Natural killer cell treated with Interleukin-12 subunit alpha and Interleukin-12 subunit beta and Interleukin-15 and Interleukin-18, amount 100 ng/mL, for 72 hours (primary cell): ENCODE data around the gene MICA. TPM values are rescaled to one million over a fixed set of nuclear protein-coding genes. Genes with fewer than 3 reads are reported as not detected.
"Not testable (repeated sequence)": the region's sequence is repeated elsewhere in the genome, so short reads cannot be mapped to it uniquely, and the experiment has no call there.

Experiments used
- ATAC-seq, 2 donors: fragments of 150-1000 bp; cut with Tn5 transposase in 1 of 2; sonication (Bioruptor Pico), chemical (Tn5 transposase) in 1 of 2; 2 replicates each; pipeline ENCODE4 v1.10.0; 2021
- DNase-seq: peaks from one replicate; pipeline ENCODE4 v3.0.0; 2022; ENCODE audit warnings: low spot score
- H3K27ac Mint-ChIP-seq, 2 donors: 1 replicate in 1 of 2; 2 replicates in 1 of 2; pipeline ENCODE4 v1.8.0; 2022; ENCODE audit warnings: mixed read lengths in 2 of 2, mild to moderate bottlenecking in 1 of 2, moderate library complexity in 1 of 2
- H3K27me3 Mint-ChIP-seq, 2 donors: 1 replicate in 1 of 2; 2 replicates in 1 of 2; pipeline ENCODE4 v1.8.0; 2022; ENCODE audit warnings: mixed read lengths in 2 of 2
- H3K36me3 Mint-ChIP-seq: one replicate; pipeline ENCODE4 v1.8.0; 2022; ENCODE audit warnings: mixed read lengths
- H3K4me1 Mint-ChIP-seq, 2 donors: 1 replicate in 1 of 2; 2 replicates in 1 of 2; pipeline ENCODE4 v1.8.0; 2022; ENCODE audit warnings: low read depth in 2 of 2, mixed read lengths in 2 of 2, mild to moderate bottlenecking in 1 of 2
- H3K4me3 Mint-ChIP-seq: one replicate; pipeline ENCODE4 v1.8.0; 2022; ENCODE audit warnings: mixed read lengths
- H3K9me3 Mint-ChIP-seq: 2 replicates; pipeline ENCODE4 v1.8.0; 2022; ENCODE audit warnings: mixed read lengths
- total RNA-seq, 2 donors: library from RNA; stranded (reverse); gene quantifications; one replicate each; pipeline ENCODE4 v1.2.3, GENCODE V29; 2022

MICA gene
- total RNA-seq, 2 donors from 2014 or later = 14.2 to 16.9 TPM

DNA sequence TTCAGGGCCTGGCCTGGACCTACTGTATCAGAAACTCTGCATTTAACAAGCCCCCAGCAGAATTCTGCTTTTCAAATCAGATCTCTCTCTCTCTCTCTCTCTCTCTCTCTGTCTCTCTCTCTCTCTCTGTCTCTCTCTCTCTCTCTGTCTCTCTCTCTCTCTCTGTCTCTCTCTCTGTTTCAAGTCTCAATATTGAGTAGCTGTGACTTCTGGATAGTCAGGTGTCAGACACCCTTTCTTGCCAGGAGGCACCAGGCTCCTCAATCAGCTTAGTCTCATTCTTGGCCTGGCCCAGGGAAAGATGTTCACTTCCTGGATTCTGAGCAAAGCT is 13.6 kb upstream of the MICA start:
- not testable (repeated sequence) for H3K4me1 Mint-ChIP-seq, H3K27me3 Mint-ChIP-seq, ATAC-seq, H3K36me3 Mint-ChIP-seq, H3K27ac Mint-ChIP-seq, H3K9me3 Mint-ChIP-seq, DNase-seq, H3K4me3 Mint-ChIP-seq

DNA sequence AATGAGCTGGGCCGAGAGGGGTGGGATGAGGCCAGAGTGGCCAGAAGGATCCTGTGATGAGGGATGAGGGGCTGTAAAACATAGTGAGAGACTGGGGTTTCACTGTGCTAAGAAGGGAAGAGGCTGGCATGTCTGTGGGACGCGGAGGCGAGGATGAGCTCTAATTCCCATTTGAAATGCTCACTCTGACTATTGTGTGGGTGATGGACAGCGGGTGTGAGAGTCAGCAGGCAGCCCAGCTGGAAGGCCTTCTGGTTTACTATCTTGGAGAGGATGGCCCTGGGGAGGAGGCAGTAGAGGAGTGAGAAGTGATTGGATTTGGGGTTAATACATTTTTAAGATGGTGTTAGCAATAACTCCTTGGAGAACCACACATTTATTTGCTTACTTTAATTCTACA is 9.5 kb upstream of the MICA start:
- H3K36me3 Mint-ChIP-seq = no peaks in the 10 kb centered on the region
- ATAC-seq (no peak), DNase-seq (no peak)
- H3K4me3 Mint-ChIP-seq = no peak overlapping the region
- no peak overlapping the region for H3K27ac Mint-ChIP-seq
- no peaks in the 10 kb centered on the region for H3K27me3 Mint-ChIP-seq
- no peaks in the 10 kb centered on the region for H3K9me3 Mint-ChIP-seq
- H3K4me1 Mint-ChIP-seq = peaks cover 4 to 6% of the 10 kb centered on the region in 2 donors

DNA sequence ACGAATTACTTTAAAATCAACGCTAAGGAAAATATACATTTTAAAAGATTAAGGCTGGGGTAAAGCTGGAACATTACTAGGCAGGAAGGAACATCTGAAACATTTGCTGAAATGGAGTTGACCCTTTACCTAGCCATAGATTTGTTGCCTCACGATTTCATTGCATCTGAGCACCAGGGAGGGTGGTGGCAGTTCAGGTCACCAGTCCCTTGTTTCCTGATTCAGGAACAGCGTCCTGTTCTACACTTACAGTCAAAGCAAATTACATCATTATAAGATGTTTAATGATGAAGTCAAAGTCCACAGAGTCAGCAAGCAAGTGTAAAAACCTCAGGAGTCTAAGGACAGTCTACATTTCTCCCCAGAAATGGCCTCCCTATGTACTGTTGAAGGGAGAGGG is 9.0 kb upstream of the MICA start:
- no peak for DNase-seq
- no peaks in the 10 kb centered on the region for H3K27me3 Mint-ChIP-seq
- no peak for ATAC-seq
- no peak overlapping the region for H3K4me3 Mint-ChIP-seq
- peaks cover 5 to 8% of the 10 kb centered on the region in 2 donors for H3K4me1 Mint-ChIP-seq
- H3K36me3 Mint-ChIP-seq = no peaks in the 10 kb centered on the region
- no peaks in the 10 kb centered on the region for H3K9me3 Mint-ChIP-seq
- H3K27ac Mint-ChIP-seq = no peak overlapping the region

GRCh38 chr6:31395832-31396231 is 7.6 kb upstream of the MICA start:
- ATAC-seq = no peak

DNA sequence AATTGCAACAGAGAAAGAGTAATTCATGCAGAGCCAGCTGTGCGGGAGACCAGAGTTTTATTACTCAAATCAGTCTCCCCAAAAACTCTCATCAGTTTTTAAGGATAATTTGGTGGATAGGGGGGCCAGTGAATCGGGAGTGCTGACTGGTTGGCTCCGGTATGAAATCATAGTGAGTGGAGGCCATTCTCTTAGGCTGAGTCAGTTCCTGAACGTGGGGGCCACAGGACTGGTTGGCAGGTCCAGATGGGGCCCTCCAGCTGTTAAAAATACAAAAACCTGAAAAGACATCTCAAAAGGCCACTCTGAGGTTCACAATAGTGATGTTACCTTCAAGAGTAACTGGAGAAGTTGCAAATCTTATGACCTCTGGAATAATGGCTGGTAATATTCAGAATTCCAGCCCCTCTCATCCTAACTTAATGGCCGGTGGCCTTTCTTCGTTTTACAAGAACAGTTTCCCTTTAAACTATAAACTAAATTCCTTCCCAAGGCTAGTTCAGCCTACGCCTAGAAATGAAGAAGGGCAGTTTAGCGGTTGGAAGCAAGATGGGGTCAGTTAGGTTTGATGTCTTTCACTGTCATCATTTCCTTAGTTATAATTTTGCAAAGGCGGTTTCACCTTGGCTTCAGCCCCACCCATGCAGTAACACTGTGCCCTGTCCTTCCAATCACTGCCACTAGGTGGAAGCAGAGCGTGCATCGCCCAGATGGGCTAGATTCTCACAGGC is 6.8 kb upstream of the MICA start:
- DNase-seq (peak; percentile 86), ATAC-seq (peak; percentile 72 to 75)
- H3K36me3 Mint-ChIP-seq = no peaks in the 10 kb centered on the region
- peaks cover 17 to 25% of the 10 kb centered on the region in 2 donors for H3K4me1 Mint-ChIP-seq
- no peaks in the 10 kb centered on the region for H3K27me3 Mint-ChIP-seq
- H3K4me3 Mint-ChIP-seq = no peak overlapping the region
- H3K9me3 Mint-ChIP-seq = no peaks in the 10 kb centered on the region
- H3K27ac Mint-ChIP-seq = no peak overlapping the region

More at GRCh38 chr6:31395832-31396231, 7.6 kb upstream of the MICA start:
- no peak for DNase-seq
- peaks cover 11 to 17% of the 10 kb centered on the region in 2 donors for H3K4me1 Mint-ChIP-seq
- no peaks in the 10 kb centered on the region for H3K27me3 Mint-ChIP-seq
- no peaks in the 10 kb centered on the region for H3K9me3 Mint-ChIP-seq
- H3K27ac Mint-ChIP-seq = no peak overlapping the region
- no peaks in the 10 kb centered on the region for H3K36me3 Mint-ChIP-seq
- no peak overlapping the region for H3K4me3 Mint-ChIP-seq

GRCh38 chr6:31397153-31397499 is 6.3 kb upstream of the MICA start:
- H3K9me3 Mint-ChIP-seq, H3K27me3 Mint-ChIP-seq, H3K27ac Mint-ChIP-seq, H3K36me3 Mint-ChIP-seq, DNase-seq, H3K4me3 Mint-ChIP-seq, ATAC-seq: not testable (repeated sequence)
- peaks cover 20 to 30% of the 10 kb centered on the region in 2 donors for H3K4me1 Mint-ChIP-seq

- no peak overlapping the region for H3K27ac Mint-ChIP-seq
- no peak overlapping the region for H3K4me3 Mint-ChIP-seq
- H3K36me3 Mint-ChIP-seq = no peaks in the 10 kb centered on the region
- H3K27me3 Mint-ChIP-seq = no peaks in the 10 kb centered on the region
- DNase-seq (no peak), ATAC-seq (no peak)
- H3K9me3 Mint-ChIP-seq = no peaks in the 10 kb centered on the region
- peaks cover 29 to 39% of the 10 kb centered on the region in 2 donors for H3K4me1 Mint-ChIP-seq
These were observed 5.4 kb upstream of the MICA start for GRCh38 chr6:31397901-31398525.

DNA sequence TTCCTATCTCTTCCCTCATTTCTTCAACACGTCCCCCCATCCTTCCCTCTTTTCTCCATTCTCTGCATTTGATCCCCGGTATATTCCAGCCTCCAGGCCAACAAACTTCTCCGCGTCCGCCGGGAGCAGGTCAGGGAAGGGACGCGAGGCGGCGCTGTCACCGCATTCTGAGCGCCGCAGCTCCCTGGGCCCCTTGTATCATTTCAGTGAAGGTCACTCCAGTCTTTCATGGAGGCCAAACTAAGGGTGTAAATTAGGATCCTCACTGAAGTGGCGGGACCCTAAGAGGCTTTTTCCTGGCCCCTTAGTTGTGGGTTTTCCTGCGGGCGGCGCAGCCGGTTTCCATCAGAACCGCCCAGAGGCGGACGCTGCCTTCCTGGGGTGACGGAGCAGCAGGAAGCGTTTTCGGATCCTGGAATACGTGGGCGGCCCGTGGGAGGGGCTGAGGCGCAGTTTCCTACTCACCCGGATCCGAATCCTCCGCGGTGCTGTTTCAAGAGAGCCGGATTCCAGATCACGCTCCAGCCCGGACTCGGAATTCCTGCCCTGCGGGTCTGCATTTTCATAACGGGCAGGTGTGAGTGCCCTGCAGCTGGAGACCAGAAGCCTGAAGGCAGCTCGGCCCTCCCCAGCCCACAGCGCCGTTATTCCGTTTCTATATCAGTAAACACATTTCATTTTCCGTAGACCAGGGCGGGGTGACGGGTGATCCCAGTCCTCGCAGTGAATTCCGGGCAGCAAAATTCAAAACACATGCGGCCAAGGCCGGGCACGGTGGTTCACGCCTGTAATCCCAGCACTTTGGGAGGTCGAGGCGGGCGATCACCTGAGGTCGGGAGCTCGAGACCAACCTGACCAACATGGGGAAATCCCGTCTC is 3.6 kb upstream of the MICA start:
- Mint-ChIP-seq H3K27me3 (no peaks in the 10 kb centered on the region), H3K27ac (peak overlapping the region; percentile 43 to 91), H3K9me3 (no peaks in the 10 kb centered on the region), H3K4me3 (peak overlapping the region; percentile 94), H3K4me1 (peaks cover 39 to 54% of the 10 kb centered on the region in 2 donors), H3K36me3 (no peaks in the 10 kb centered on the region)
- ATAC-seq (peak; percentile 52 to 66), DNase-seq (peak; percentile 83)

- no peaks in the 10 kb centered on the region for H3K36me3 Mint-ChIP-seq
- no peaks in the 10 kb centered on the region for H3K9me3 Mint-ChIP-seq
- peak overlapping the region; percentile 94 for H3K4me3 Mint-ChIP-seq
- peak; percentile 80 for DNase-seq
- peak overlapping the region; percentile 43 to 91 for H3K27ac Mint-ChIP-seq
- no peaks in the 10 kb centered on the region for H3K27me3 Mint-ChIP-seq
- H3K4me1 Mint-ChIP-seq = peaks cover 41 to 58% of the 10 kb centered on the region in 2 donors
- ATAC-seq = peak; percentile 73 to 81
These were observed 2.7 kb upstream of the MICA start for GRCh38 chr6:31400467-31401289.

GRCh38 chr6:31401403-31401802 is 2.0 kb upstream of the MICA start:
- Mint-ChIP-seq H3K4me1 (peaks cover 47 to 64% of the 10 kb centered on the region in 2 donors), H3K27me3 (no peaks in the 10 kb centered on the region), H3K9me3 (no peaks in the 10 kb centered on the region), H3K36me3 (no peaks in the 10 kb centered on the region), H3K4me3 (peak overlapping the region; percentile 94), H3K27ac (peak overlapping the region; percentile 43 to 91)
- DNase-seq = no peak
- no peak for ATAC-seq

- Mint-ChIP-seq H3K4me1 (peaks cover 52 to 70% of the 10 kb centered on the region in 2 donors), H3K27ac (peak overlapping the region; percentile 18 to 43), H3K4me3 (peak overlapping the region; percentile 94), H3K27me3 (no peaks in the 10 kb centered on the region), H3K9me3 (no peaks in the 10 kb centered on the region), H3K36me3 (no peaks in the 10 kb centered on the region)
- peak in 1 of 2 donors; percentile 4 for ATAC-seq
- no peak for DNase-seq
These were observed 792 bp upstream of the MICA start for GRCh38 chr6:31402324-31403282.

DNA sequence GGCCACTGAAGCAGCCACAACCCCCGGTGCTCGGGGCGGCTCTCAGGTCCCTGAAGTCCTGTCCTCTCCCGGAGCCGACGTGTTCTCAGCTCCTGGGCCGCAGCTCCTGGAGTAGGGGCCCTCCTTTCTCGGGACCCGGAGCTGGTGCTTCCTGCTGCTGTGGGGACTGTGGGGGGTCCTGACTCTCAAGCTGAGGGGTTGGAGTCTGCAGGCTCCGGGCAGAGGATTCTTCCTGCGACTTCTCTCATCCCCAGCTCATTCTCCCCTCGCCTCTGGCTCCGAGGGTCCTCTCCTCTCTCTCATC is 618 bp downstream of the MICA start:
- H3K4me3 Mint-ChIP-seq = peak overlapping the region; percentile 94
- not testable (repeated sequence) for ATAC-seq, H3K36me3 Mint-ChIP-seq, DNase-seq, H3K9me3 Mint-ChIP-seq, H3K27me3 Mint-ChIP-seq
- H3K27ac Mint-ChIP-seq = peak overlapping the region; percentile 18 to 43
- H3K4me1 Mint-ChIP-seq = peaks cover 59 to 80% of the 10 kb centered on the region in 2 donors
